ENCODE results near the gene TMED10. TPM values are rescaled to one million over a fixed set of nuclear protein-coding genes. Genes with fewer than 3 reads are reported as not detected.

The TMED10 gene
- total RNA-seq (2014; rRNA removed) = 313 and 322 TPM in 2 replicates
- 217 TPM for polyA plus RNA-seq (2012)

- peak; percentile 86 for DNase-seq (ENCODE audit: low read depth)
Observed at GRCh38 chr14:75176142-75176820, at the start of gene TMED10. Gene TMED10 (minus strand): TSS chr14:75176612. CDS start chr14:75176579, 33 bp downstream.

GRCh38 chr14:75224561-75224960, 48.1 kb upstream of the TMED10 start:
- no peak for DNase-seq (ENCODE audit: low read depth)

GRCh38 chr14:75223664-75224154, 47.3 kb upstream of the TMED10 start:
- peak; percentile 65 for DNase-seq (ENCODE audit: low read depth)

- peak; percentile 87 for DNase-seq (ENCODE audit: low read depth)
Observed at GRCh38 chr14:75222208-75222701, 45.8 kb upstream of the TMED10 start.

- DNase-seq (ENCODE audit: low read depth) = no peak
Observed at GRCh38 chr14:75221797-75222196, 45.4 kb upstream of the TMED10 start.

GRCh38 chr14:75220156-75220555, 43.7 kb upstream of the TMED10 start:
- no peak for DNase-seq (ENCODE audit: low read depth)

- DNase-seq (ENCODE audit: low read depth) = no peak
Observed at GRCh38 chr14:75217508-75218206, 41.2 kb upstream of the TMED10 start.

GRCh38 chr14:75216427-75217006, 40.1 kb upstream of the TMED10 start:
- DNase-seq (ENCODE audit: low read depth) = no peak

- DNase-seq (ENCODE audit: low read depth) = no peak
Observed at GRCh38 chr14:75215520-75215919, 39.1 kb upstream of the TMED10 start.

- DNase-seq (ENCODE audit: low read depth) = no peak
Observed at GRCh38 chr14:75214558-75214957, 38.1 kb upstream of the TMED10 start.

GRCh38 chr14:75213172-75213571, 36.8 kb upstream of the TMED10 start:
- DNase-seq (ENCODE audit: low read depth) = peak; percentile 79

- DNase-seq (ENCODE audit: low read depth) = no peak
Observed at GRCh38 chr14:75208843-75209242, 32.4 kb upstream of the TMED10 start.

GRCh38 chr14:75206190-75206589, 29.8 kb upstream of the TMED10 start:
- DNase-seq (ENCODE audit: low read depth) = no peak

- DNase-seq (ENCODE audit: low read depth) = peak; percentile 58
Observed at GRCh38 chr14:75205591-75205990, 29.2 kb upstream of the TMED10 start.

GRCh38 chr14:75204116-75204515, 27.7 kb upstream of the TMED10 start:
- DNase-seq (ENCODE audit: low read depth) = peak; percentile 26

GRCh38 chr14:75202657-75203056, 26.2 kb upstream of the TMED10 start:
- no peak for DNase-seq (ENCODE audit: low read depth)

GRCh38 chr14:75201087-75201486, 24.7 kb upstream of the TMED10 start:
- no peak for DNase-seq (ENCODE audit: low read depth)

GRCh38 chr14:75200451-75200850, 24.0 kb upstream of the TMED10 start:
- DNase-seq (ENCODE audit: low read depth) = no peak

GRCh38 chr14:75198291-75198933, 22.0 kb upstream of the TMED10 start:
- DNase-seq (ENCODE audit: low read depth) = no peak

GRCh38 chr14:75197338-75197737, 20.9 kb upstream of the TMED10 start:
- no peak for DNase-seq (ENCODE audit: low read depth)

- DNase-seq (ENCODE audit: low read depth) = no peak
Observed at GRCh38 chr14:75196468-75196867, 20.1 kb upstream of the TMED10 start.

GRCh38 chr14:75196064-75196463, 19.7 kb upstream of the TMED10 start:
- no peak for DNase-seq (ENCODE audit: low read depth)
